IMR-90 (cell line): ENCODE results near the gene MFSD2A. TPM values are rescaled to one million over a fixed set of nuclear protein-coding genes. Genes with fewer than 3 reads are reported as not detected.

Experiments
- ATAC-seq: fragments of 200-7000 bp; cut with Tn5 transposase; 2 replicates; pipeline ENCODE4 v1.9.1; 2020; ENCODE audit warnings: low read depth, mild to moderate bottlenecking, moderate library complexity
- BruUV-seq: library from RNA; stranded (reverse); fragments of 400-500 nt; replicated peaks from 2 replicates; lab custom pipeline; 2021; lab: Mats Ljungman, UMichigan
- CTCF ChIA-PET: fragments of 300-600 bp; formaldehyde crosslinking; extraction: SDS; loops from one replicate; lab custom pipeline; 2021; ENCODE audit warnings: antibody characterized with exemption; lab: Yijun Ruan, JAX
- POLR2A ChIA-PET: fragments of 300-600 bp; sonication (Branson Sonifier 250); formaldehyde crosslinking; loops from one replicate; lab custom pipeline; 2022; ENCODE audit warnings: antibody characterized with exemption; ENCODE audit not compliant: unreplicated experiment; lab: Charles Lee
- DNase-seq: peaks from one replicate; pipeline ENCODE4 v3.0.0; 2013
- H2AFZ ChIP-seq: replicated peaks from 2 replicates; pipeline ENCODE3; 2013; ENCODE audit warnings: low read length, mild to moderate bottlenecking; ENCODE audit not compliant: poor library complexity
- H2AK5ac ChIP-seq: 2 replicates; pipeline ENCODE4 v1.6.1; 2013; ENCODE audit warnings: low read depth, low read length, inconsistent platforms
- H2AK9ac ChIP-seq: replicated peaks from 2 replicates; pipeline ENCODE3; 2013; ENCODE audit warnings: mild to moderate bottlenecking, low read depth, low read length, moderate library complexity; ENCODE audit not compliant: poor library complexity
- H2BK120ac ChIP-seq: 2 replicates; pipeline ENCODE4 v1.6.1; 2013; ENCODE audit warnings: low read depth, low read length, inconsistent platforms
- H2BK15ac ChIP-seq: 3 replicates; pipeline ENCODE4 v1.6.1; 2013; ENCODE audit warnings: low read depth, low read length, inconsistent platforms
- H2BK20ac ChIP-seq: 2 replicates; pipeline ENCODE4 v1.6.1; 2013; ENCODE audit warnings: low read depth, mild to moderate bottlenecking, inconsistent platforms, low read length, moderate library complexity
- H2BK5ac ChIP-seq: 2 replicates; pipeline ENCODE4 v1.6.1; 2013; ENCODE audit warnings: mild to moderate bottlenecking, low read depth, low read length, inconsistent platforms; ENCODE audit not compliant: poor library complexity, severe bottlenecking
- H3K14ac ChIP-seq: replicated peaks from 2 replicates; pipeline ENCODE4 v1.6.1; 2013; ENCODE audit warnings: low read depth, low read length, inconsistent platforms
- H3K18ac ChIP-seq: 2 replicates; pipeline ENCODE4 v1.6.1; 2013; ENCODE audit warnings: low read depth, low read length, control low read depth
- H3K23ac ChIP-seq: 2 replicates; pipeline ENCODE4 v1.6.1; 2013; ENCODE audit warnings: low read depth, low read length, inconsistent platforms
- H3K27ac ChIP-seq: 2 replicates; pipeline ENCODE4 v1.5.1; 2013; ENCODE audit warnings: mild to moderate bottlenecking, control low read depth, low read length; ENCODE audit not compliant: insufficient read depth
- H3K27me3 ChIP-seq: 2 replicates; pipeline ENCODE4 v1.6.1; 2013; ENCODE audit warnings: low read length; ENCODE audit not compliant: control insufficient read depth, insufficient read depth
- H3K36me3 ChIP-seq: 2 replicates; pipeline ENCODE4 v1.6.1; 2013; ENCODE audit warnings: low read length, mixed read lengths; ENCODE audit not compliant: control insufficient read depth, insufficient read depth
- H3K4ac ChIP-seq: 2 replicates; pipeline ENCODE4 v1.6.1; 2013; ENCODE audit warnings: low read depth, low read length, inconsistent platforms
- H3K4me1 ChIP-seq: 2 replicates; pipeline ENCODE4 v1.6.1; 2013; ENCODE audit warnings: low read length, mixed read lengths; ENCODE audit not compliant: control insufficient read depth, insufficient read depth
- H3K4me2 ChIP-seq: 2 replicates; pipeline ENCODE4 v1.6.1; 2013; ENCODE audit warnings: low read depth, mild to moderate bottlenecking, control low read depth, low read length, moderate library complexity
- H3K4me3 ChIP-seq: 2 replicates; pipeline ENCODE4 v1.5.1; 2013; ENCODE audit warnings: low read depth, mild to moderate bottlenecking, control low read depth, low read length, moderate library complexity; ENCODE audit not compliant: insufficient read depth
- H3K56ac ChIP-seq: 2 replicates; pipeline ENCODE4 v1.6.1; 2013; ENCODE audit warnings: low read length, inconsistent platforms; ENCODE audit not compliant: insufficient read depth; ENCODE audit errors: extremely low read depth
- H3K79me1 ChIP-seq, 2 experiments: 2 replicates each; pipeline ENCODE4 v1.6.1; 2013; ENCODE audit warnings: low read length in 2 of 2, inconsistent platforms in 1 of 2, low read depth in 1 of 2
- H3K9ac ChIP-seq: 2 replicates; pipeline ENCODE4 v1.6.1; 2013; ENCODE audit warnings: low read depth, low read length, control low read depth
- H3K9me1 ChIP-seq: 2 replicates; pipeline ENCODE4 v1.6.1; 2013; ENCODE audit warnings: low read length, inconsistent platforms; ENCODE audit not compliant: insufficient read depth
- H3K9me3 ChIP-seq: 2 replicates; pipeline ENCODE4 v1.6.1; 2013; ENCODE audit warnings: low read length; ENCODE audit not compliant: control insufficient read depth, insufficient read depth
- H4K20me1 ChIP-seq: 2 replicates; pipeline ENCODE4 v1.6.1; 2013; ENCODE audit warnings: low read length, inconsistent platforms; ENCODE audit not compliant: insufficient read depth
- H4K5ac ChIP-seq: 2 replicates; pipeline ENCODE4 v1.6.1; 2013; ENCODE audit warnings: mild to moderate bottlenecking, low read depth, low read length, control low read depth
- H4K8ac ChIP-seq, 2 experiments: 2 replicates each; pipeline ENCODE4 v1.6.1; 2013; ENCODE audit warnings: low read depth in 2 of 2, low read length in 2 of 2, control low read depth in 1 of 2, inconsistent platforms in 1 of 2
- H4K91ac ChIP-seq: 2 replicates; pipeline ENCODE4 v1.6.1; 2013; ENCODE audit warnings: low read depth, low read length, inconsistent platforms; ENCODE audit not compliant: insufficient read depth
- MXI1 ChIP-seq: IDR thresholded peaks from 2 replicates; pipeline ENCODE4 v1.6.1; 2012; ENCODE audit warnings: low read depth, mild to moderate bottlenecking, low read length, moderate library complexity, borderline replicate concordance
- RCOR1 ChIP-seq: IDR thresholded peaks from 2 replicates; pipeline ENCODE4 v1.6.1; 2012; ENCODE audit warnings: mild to moderate bottlenecking, low read length, improper control_type of control experiment; ENCODE audit not compliant: insufficient replicate concordance
- SMC3 ChIP-seq: fragments of 150-350 bp; IDR thresholded peaks from 2 replicates; pipeline ENCODE4 v1.6.1; 2016; ENCODE audit warnings: low read depth, mild to moderate bottlenecking, antibody characterized with exemption, low read length, moderate library complexity
- WGBS, 2 experiments: methylation state at CpG; one replicate each; pipeline versions ENCODE4 v1.1.5 to v1.1.7; 2013; ENCODE audit warnings: missing lambda C conversion rate in 2 of 2; ENCODE audit not compliant: insufficient read length in 1 of 2; ENCODE audit errors: extremely low coverage in 2 of 2; 5-methylcytosine and 5-hydroxymethylcytosine counted together
- dilution Hi-C: fragments of 300-500 bp; cut with HindIII; formaldehyde crosslinking; loops from one replicate; pipeline ENCODE4 v1.14.3; 2018; ENCODE audit warnings: low sequenced_read_pairs; ENCODE audit not compliant: unreplicated experiment
- in situ Hi-C: fragments of 300-500 bp; cut with MboI; formaldehyde crosslinking; loops from 3 replicates; pipeline ENCODE4 v1.14.3; 2019; ENCODE audit warnings: low sequenced_read_pairs, inconsistent platforms, mixed read lengths
- intact Hi-C: fragments of 100-400 bp; cut with micrococcal nuclease; formaldehyde crosslinking; loops from 2 replicates; pipeline ENCODE4 v1.10.0; 2022
- polyA plus RNA-seq, 3 experiments: library from polyadenylated mRNA; depleted of rRNA; stranded (reverse); fragments of >200 nt; gene quantifications; 2 replicates each; pipeline ENCODE4 v1.2.3, GENCODE V29; 2012; ENCODE audit warnings: low replicate concordance in 1 of 3
- total RNA-seq: library from RNA; depleted of rRNA; stranded (reverse); fragments of >200 nt; gene quantifications from 2 replicates; pipeline ENCODE4 v1.2.3, GENCODE V29; 2012

MFSD2A gene
- total and polyA plus RNA-seq, 2 of the 4 experiments (the other 2 are of a cell fraction) = 5.7 to 7.3 TPM

DNA sequence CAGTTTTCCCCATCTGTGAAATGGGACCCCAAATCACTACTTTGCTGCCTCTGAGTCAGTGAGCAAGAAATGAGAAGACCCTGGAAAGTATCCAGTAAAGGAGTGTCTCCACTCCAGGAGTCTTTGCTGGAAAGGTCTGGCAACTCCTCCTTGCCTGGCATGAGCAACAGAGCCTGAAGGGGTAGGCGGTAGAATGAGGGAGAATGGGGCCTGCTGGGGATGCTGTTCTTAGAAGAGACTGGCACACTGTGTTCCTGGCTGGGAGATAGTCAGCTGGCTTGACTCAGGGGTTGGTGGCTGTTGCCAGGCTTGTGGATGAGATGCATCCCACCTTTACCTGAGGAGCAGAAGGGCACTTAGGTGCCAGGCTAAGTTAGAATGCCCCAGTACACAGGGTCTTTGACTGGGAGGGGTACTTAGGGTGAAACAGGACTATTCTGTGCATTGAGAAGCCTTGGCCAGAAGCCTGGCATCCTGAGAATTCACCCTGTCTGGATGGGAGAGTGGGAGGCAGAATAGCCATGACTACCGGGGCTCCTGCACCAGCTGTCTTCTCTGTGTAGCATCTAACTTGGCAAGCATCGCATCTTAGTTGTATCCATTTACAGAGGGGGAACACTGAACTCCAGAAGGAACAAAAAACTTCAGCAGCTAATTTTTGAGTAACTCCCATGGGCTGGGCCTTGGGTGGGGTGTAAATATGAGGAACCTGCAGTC, 2.5 kb downstream of the MFSD2A start:
- H3K9me3 ChIP-seq = no peaks in the 10 kb centered on the region
- TF ChIP-seq SMC3 (no peak), MXI1 (no peak), RCOR1 (no peak)
- H2AK5ac ChIP-seq = no peak overlapping the region; the same call in 1 of the 2 replicates
- DNase-seq = peak; percentile 28
- H3K4me1 ChIP-seq = peaks cover 7% of the 10 kb centered on the region
- H4K20me1 ChIP-seq = no peaks in the 10 kb centered on the region; the same call in 1 of the 2 replicates
- H2AFZ ChIP-seq = no peak overlapping the region
- no peak overlapping the region for H4K91ac ChIP-seq
- no peak overlapping the region for H3K4me3 ChIP-seq
- no peak overlapping the region for H2BK20ac ChIP-seq
- no peak overlapping the region for H2BK15ac ChIP-seq
- intact Hi-C loops (loop anchor here (5.0 kb wide), 1 partner anchor 40 kb away; no protein-coding TSS in a partner anchor), in situ Hi-C loops (no loop called here), dilution Hi-C loops (no loop called here)
- H3K14ac ChIP-seq = no peak overlapping the region
- peaks cover 4% of the 10 kb centered on the region for H3K36me3 ChIP-seq
- no peak overlapping the region for H3K4ac ChIP-seq
- no TSS peak for BruUV-seq
- no peak overlapping the region for H3K23ac ChIP-seq
- peaks cover 0 to 19% of the 10 kb centered on the region in 2 experiments; a peak in 3 of 4 replicates for H3K79me1 ChIP-seq
- no peak overlapping the region for H3K18ac ChIP-seq
- peaks cover 8% of the 10 kb centered on the region for H3K9me1 ChIP-seq
- H4K8ac ChIP-seq = no peak overlapping the region
- ChIA-PET POLR2A (no interaction called here), CTCF (no interaction called here)
- no peak overlapping the region for H3K27ac ChIP-seq
- no peak overlapping the region for H3K4me2 ChIP-seq
- no peak overlapping the region for H3K9ac ChIP-seq
- H2BK120ac ChIP-seq = no peak overlapping the region
- no peaks in the 10 kb centered on the region for H3K27me3 ChIP-seq
- H4K5ac ChIP-seq = no peak overlapping the region
- no peak overlapping the region for H2BK5ac ChIP-seq
- ATAC-seq = no peak
- no peak overlapping the region for H2AK9ac ChIP-seq
- WGBS, 2 experiments = 93% methylated on average over 2 of the region's 3 CpGs; no CpG with 5 or more reads in 1 of the 2 experiments
- no peak overlapping the region for H3K56ac ChIP-seq
